ENCODE results near the gene GPR87. TPM values are rescaled to one million over a fixed set of nuclear protein-coding genes. Genes with fewer than 3 reads are reported as not detected.

Gene GPR87
- total and polyA plus RNA-seq, 9 of the 15 experiments (the other 6 are each of a cell fraction or from before 2014, with no cell fraction given), result not detected

- TF ChIP-seq PATZ1 (CRISPR knock-in tag; IDR thresholded peaks at IDR 0.05; ENCODE audit: borderline replicate concordance) (no peak), ZBTB43 (CRISPR knock-in tag; IDR thresholded peaks at IDR 0.05) (no peak)
These were observed 13.8 kb upstream of the GPR87 start (continued) for GRCh38 chr3:151330379-151330778.

- no peak within 1 kb of the TSS for H3K4me3 ChIP-seq
- no peak within 1 kb of the TSS for H3K4me2 ChIP-seq (ENCODE audit: insufficient read depth, low read length)
- in situ Hi-C loops (cut with MboI), result no loop called here
- H3K4me1 ChIP-seq (replicated peaks in 1 of 2; ENCODE audit: control insufficient read depth in 2 of 2, insufficient read depth in 2 of 2, low read length in 2 of 2), result no peaks in the 10 kb centered on the region
- FAIRE-seq (no peak), DNase-seq (ENCODE audit: extremely low read depth in 1 of 4, low spot score in 3 of 4) (no peak), ATAC-seq (no peak)
- BruUV-seq (replicated peaks), result no TSS peak
- intact Hi-C loops (cut with micrococcal nuclease), result no loop called here
- CTCF ChIA-PET (ENCODE audit: low intra/inter-chr PET ratio), result no interaction called here
- H3K9me1 ChIP-seq (ENCODE audit: control insufficient read depth, insufficient read depth, low read length), result no peaks in the 10 kb centered on the region
- H3K9me3 ChIP-seq (replicated peaks; ENCODE audit: control insufficient read depth, insufficient read depth, low read depth, low read length), result no peaks in the 10 kb centered on the region
- no peaks in the 10 kb centered on the region; a peak in 1 of 5 replicates for H3K27me3 ChIP-seq (ENCODE audit: control insufficient read depth in 2 of 2, insufficient read depth in 2 of 2, low read length in 2 of 2)
- H3K36me3 ChIP-seq (ENCODE audit: control insufficient read depth, insufficient read depth, low read length), result no peaks in the 10 kb centered on the region
- no peak within 1 kb of the TSS for H3K27ac ChIP-seq (ENCODE audit: extremely low read depth, low read depth, low read length)
- no peak within 1 kb of the TSS for H2AFZ ChIP-seq (ENCODE audit: low read depth, low read length)
- H3K9ac ChIP-seq (ENCODE audit: insufficient read depth in 1 of 2, low read depth in 2 of 2, low read length in 2 of 2), result no peak within 1 kb of the TSS
- POLR2A ChIA-PET, result interaction anchor here (0.6 kb wide), 2 partner anchors 338 to 869 kb away, joined by 3 read pairs; no protein-coding TSS in a partner anchor
- no peaks in the 10 kb centered on the region for H4K20me1 ChIP-seq (replicated peaks; ENCODE audit: control insufficient read depth, insufficient read depth, low read length)
- no peaks in the 10 kb centered on the region for H3K79me2 ChIP-seq (ENCODE audit: control insufficient read depth, insufficient read depth, low read length)
- TF ChIP-seq ILK (tag; IDR thresholded peaks at IDR 0.05; ENCODE audit: borderline replicate concordance, low read depth) (no peak), NELFE (IDR thresholded peaks at IDR 0.05; ENCODE audit: insufficient read depth, insufficient read length) (no peak), ATF1 (CRISPR knock-in tag; IDR thresholded peaks at IDR 0.05) (no peak), ATF1 (tag; IDR thresholded peaks at IDR 0.05) (no peak), TFAM (CRISPR knock-in tag; conservative IDR thresholded peaks at IDR 0.05) (no peak), ZNF76 (CRISPR knock-in tag; IDR thresholded peaks at IDR 0.05; ENCODE audit: borderline replicate concordance) (no peak)
- WGBS (ENCODE audit: insufficient coverage, low coverage, missing lambda C conversion rate), result 0% methylated on average over 1 of the region's 1 CpG
These were observed 12.7 kb upstream of the GPR87 start, which contains the start of gene P2RY13 for GRCh38 chr3:151329363-151329762. Gene P2RY13, minus strand, starts transcription at chr3:151329549. Its CDS starts 21 bp downstream, at chr3:151329528.

All from K562 (cell line).